Heart left ventricle (tissue), 16 donors: Measurements from ENCODE around the gene EEF1A1. TPM values are rescaled to one million over a fixed set of nuclear protein-coding genes. Genes with fewer than 3 reads are reported as not detected.
A peak's percentile ranks its signal among the peaks of the same experiment; 100 is the strongest.

ENCODE experiments used
- ATAC-seq, 4 donors: fragments of 200-7000 bp; cut with Tn5 transposase; one replicate each; pipeline ENCODE4 v1.9.1; 2020 to 2022; ENCODE audit warnings: moderate library complexity in 4 of 4, mild to moderate bottlenecking in 3 of 4, moderate number of reproducible peaks in 1 of 4
- DNase-seq, 5 donors: peaks; one replicate each; pipeline ENCODE4 v3.0.0-alpha.2; 2020
- H3K27ac ChIP-seq, 12 donors: fragments of 200-600 bp; sonication (generic) in 4 of 12; one replicate each; pipeline versions ENCODE4 v1.5.0 to v1.8.0; 2016 to 2022; ENCODE audit warnings: mild to moderate bottlenecking in 2 of 12
- H3K27me3 ChIP-seq, 9 donors: fragments of 200-600 bp; sonication (generic) in 2 of 9; one replicate each; pipeline versions ENCODE4 v1.5.1 to v1.8.0; 2016 to 2022; ENCODE audit warnings: mild to moderate bottlenecking in 3 of 9
- H3K36me3 ChIP-seq, 9 donors: fragments of 200-600 bp; sonication (generic) in 2 of 9; one replicate each; pipeline versions ENCODE4 v1.5.0 to v1.8.0; 2018 to 2022; ENCODE audit warnings: mild to moderate bottlenecking in 2 of 9
- H3K4me1 ChIP-seq, 12 donors: fragments of 200-600 bp; sonication (generic) in 4 of 12; one replicate each; pipeline versions ENCODE4 v1.5.0 to v1.8.0; 2016 to 2022; ENCODE audit warnings: mild to moderate bottlenecking in 3 of 12
- H3K4me3 ChIP-seq, 12 donors: fragments of 200-600 bp; sonication (generic) in 4 of 12; one replicate each; pipeline versions ENCODE4 v1.5.0 to v1.8.0; 2017 to 2022; ENCODE audit warnings: mild to moderate bottlenecking in 9 of 12, moderate library complexity in 4 of 12
- H3K9me3 ChIP-seq, 12 donors: fragments of 200-600 bp; sonication (generic) in 4 of 12; one replicate each; pipeline versions ENCODE4 v1.5.0 to v1.8.0; 2016 to 2022; ENCODE audit warnings: mild to moderate bottlenecking in 1 of 12
- CTCF ChIP-seq, 12 donors: fragments of 200-600 bp; sonication (generic) in 4 of 12; IDR thresholded peaks; one replicate each; pipeline versions ENCODE4 v1.5.0 to v1.8.0; 2018 to 2022; ENCODE audit warnings: antibody characterized with exemption in 12 of 12, mild to moderate bottlenecking in 5 of 12
- POLR2A ChIP-seq, 2 donors: fragments of 450-650 bp; IDR thresholded peaks; one replicate each; pipeline ENCODE4 v1.6.1; 2017; ENCODE audit warnings: antibody characterized with exemption in 2 of 2, mild to moderate bottlenecking in 2 of 2, moderate library complexity in 2 of 2
- WGBS, 4 donors: extraction: QIAGEN DNeasy Blood & Tissue Kit in 2 of 4; methylation state at CpG; one replicate each; pipeline versions ENCODE4 v1.1.5 to v1.1.7; 2013 to 2018; 5-methylcytosine and 5-hydroxymethylcytosine counted together
- intact Hi-C, 10 donors: fragments of 100-400 bp; cut with DNase I; formaldehyde crosslinking; loops; one replicate each; pipeline versions ENCODE4 v1.11.1 to v1.14.2; 2022
- polyA plus RNA-seq, 2 donors: library from polyadenylated mRNA; stranded (reverse); fragments of 200-250 nt; gene quantifications; one replicate each; pipeline ENCODE4 v1.2.3, GENCODE V29; 2013
- total RNA-seq, 9 donors: library from RNA; depleted of rRNA in 2 of 9; stranded (reverse); fragments of >200 nt in 2 of 9; fragmentation: NEBNext Ultra II Directional in 3 of 9; extraction: Animal tissue kit (Norgen Biotek cat#: 25700) in 3 of 9; gene quantifications; one replicate each; pipeline versions ENCODE4 v1.1.0 to v1.2.4, GENCODE V29; 2016 to 2023
- donor health status: ischemic (EF 13 %, LVEDD 7.1; RV severe dilation, severe dysfunction).
- donor health status: healthy with polysubstance abuse.
- donor health status: DM: no; HTN: yes; CAD: no.
- donor health status: DM: no; HTN: no; CAD: no.
- donor health status: ischemic (EF 25% LVEDD 6.9; RV normal size, moderate dysfunction).
- donor health status: ischemic (EF 25% LVEDD 5.7; RV mildly dilated, moderate dysfunction).
- donor health status: healthy.
- donor health status: DM: yes; HTN: yes; CAD: no.
- donor health status: ischemic (EF 35%, LVEDD 5.7; RV mildly dilated, moderate dysfunction).
- donor health status: nonischemic (EF 11% LVEDD 7.7; RV severe dilation, severe dysfunction).
- donor health status: DM: yes; HTN: yes; CAD: no.
- donor health status: PGD.
- donor health status: ischemic (EF 29% LVEDD 5.4; RV normal size, mild dysfunction).
- donor health status: nonischemic (EF 23%, LVEDD 6.1; RV moderate dilation, normal function).

EEF1A1 gene
- total and polyA plus RNA-seq, 11 donors: 743 to 4,205 (median 1,528) TPM

GRCh38 chr6:73528897-73529296 lies 8.1 kb upstream of the EEF1A1 start:
- no peak for ATAC-seq
- TF ChIP-seq CTCF (IDR thresholded peaks at IDR 0.05) (no peak), POLR2A (IDR thresholded peaks at IDR 0.05) (no peak)
- intact Hi-C loops: loop anchor here in 1 of 10 donors (10.0 kb wide), 2 partner anchors 56 to 1986 kb away; no protein-coding TSS in a partner anchor
- Histone ChIP-seq H3K27me3 (peaks cover 0 to 5% (median 0%) of the 10 kb centered on the region in 9 donors), H3K9me3 (no peaks in the 10 kb centered on the region), H3K27ac (no peak overlapping the region), H3K4me1 (peaks cover 0 to 4% (median 0%) of the 10 kb centered on the region in 12 donors), H3K36me3 (no peaks in the 10 kb centered on the region), H3K4me3 (no peak overlapping the region)
- no peak for DNase-seq
- WGBS, 4 donors: 55 to 58% (median 58%) methylated on average over 7 of the region's 7 CpGs

- no peak for ATAC-seq
- no peak for DNase-seq
- no peaks in the 10 kb centered on the region for H3K9me3 ChIP-seq
- 92 to 98% (median 95%) methylated on average over 3 of the region's 3 CpGs for WGBS, 4 donors
- H3K4me3 ChIP-seq: no peak overlapping the region
- H3K27ac ChIP-seq: no peak overlapping the region
- intact Hi-C loops: loop anchor here in 1 of 10 donors (10.0 kb wide), 2 partner anchors 59 to 1989 kb away; no protein-coding TSS in a partner anchor
- peaks cover 0 to 30% (median 0%) of the 10 kb centered on the region in 9 donors for H3K27me3 ChIP-seq
- peaks cover 0 to 22% (median 12%) of the 10 kb centered on the region in 12 donors for H3K4me1 ChIP-seq
- no peaks in the 10 kb centered on the region for H3K36me3 ChIP-seq
- TF ChIP-seq POLR2A (IDR thresholded peaks at IDR 0.05) (no peak), CTCF (IDR thresholded peaks at IDR 0.05) (no peak)
Measured at GRCh38 chr6:73525546-73526330, 4.9 kb upstream of the EEF1A1 start.

- intact Hi-C loops: loop anchor here in 5 of 10 donors (5.0 to 10.0 kb wide), 6 partner anchors 44 to 1991 kb away; no protein-coding TSS in a partner anchor
- Histone ChIP-seq H3K27me3 (peaks cover 0 to 31% (median 0%) of the 10 kb centered on the region in 9 donors), H3K4me1 (peaks cover 0 to 33% (median 21%) of the 10 kb centered on the region in 12 donors), H3K27ac (peak overlapping the region; percentile 78 to 100 (median 98)), H3K4me3 (peak overlapping the region; percentile 46 to 99 (median 73)), H3K36me3 (peaks cover 0 to 19% (median 11%) of the 10 kb centered on the region in 9 donors), H3K9me3 (no peaks in the 10 kb centered on the region)
- peak; percentile 61 to 82 (median 65) for DNase-seq
- TF ChIP-seq CTCF (IDR thresholded peaks at IDR 0.05) (no peak), POLR2A (IDR thresholded peaks at IDR 0.05) (peak in 1 of 2 donors; percentile 50)
- ATAC-seq: no peak
- 7 to 13% (median 9%) methylated on average over 41 to 50 of the region's 50 CpGs for WGBS, 4 donors
Measured at GRCh38 chr6:73523434-73524123, 2.7 kb upstream of the EEF1A1 start.
